ENCODE results near the gene SETX.
A peak's percentile ranks its signal among the peaks of the same experiment; 100 is the strongest.

SETX gene

DNA sequence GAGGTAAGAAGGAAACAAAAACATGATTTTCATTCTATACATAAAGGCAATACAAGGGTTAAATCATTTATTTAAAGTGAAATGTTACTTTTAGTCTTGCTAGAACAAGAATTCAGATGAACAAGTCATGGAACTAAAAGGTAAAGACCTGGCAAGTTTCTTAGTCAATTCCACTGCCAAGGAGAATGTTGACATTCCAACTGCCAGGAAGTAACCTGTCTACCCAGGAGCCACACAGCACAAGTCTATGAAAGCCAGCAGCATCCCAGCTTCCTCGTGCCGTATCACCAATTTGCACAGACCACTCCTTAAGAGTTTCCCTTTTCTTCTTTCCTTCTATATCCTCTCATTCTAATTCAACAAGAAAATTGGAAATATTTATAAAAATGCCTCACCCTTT is 79.9 kb downstream of the SETX start:
- DNase-seq: no peak

DNA sequence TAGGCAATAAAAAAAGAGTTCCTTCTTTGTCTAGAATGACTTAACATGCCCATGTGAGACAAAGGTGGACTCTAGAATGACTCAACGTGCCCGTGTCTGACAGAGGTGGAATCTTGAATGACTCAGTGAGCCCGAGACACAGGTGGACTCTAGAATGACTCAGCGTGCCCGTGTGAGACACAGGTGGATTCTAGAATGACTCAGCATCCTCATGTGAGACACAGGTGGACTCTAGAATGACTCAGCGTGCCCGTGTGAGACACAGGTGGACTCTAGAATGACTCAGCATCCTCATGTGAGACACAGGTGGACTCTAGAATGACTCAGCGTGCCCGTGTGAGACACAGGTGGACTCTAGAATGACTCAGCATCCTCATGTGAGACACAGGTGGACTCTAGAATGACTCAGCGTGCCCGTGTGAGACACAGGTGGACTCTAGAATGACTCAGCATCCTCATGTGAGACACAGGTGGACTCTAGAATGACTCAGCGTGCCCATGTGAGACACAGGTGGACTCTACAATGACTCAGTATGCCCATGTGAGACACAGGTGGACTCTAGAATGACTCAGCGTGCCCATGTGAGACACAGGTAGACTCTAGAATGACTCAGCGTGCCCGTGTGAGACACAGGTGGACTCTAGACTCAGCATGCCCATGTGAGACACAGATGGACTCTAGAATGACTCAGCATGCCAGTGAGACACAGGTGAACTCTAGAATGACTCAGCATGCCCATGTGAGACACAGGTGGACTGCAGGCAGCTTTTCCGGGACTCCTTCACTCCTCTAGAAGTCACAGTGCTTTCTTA is 84.9 kb downstream of the SETX start:
- DNase-seq: peak; percentile 58

DNA sequence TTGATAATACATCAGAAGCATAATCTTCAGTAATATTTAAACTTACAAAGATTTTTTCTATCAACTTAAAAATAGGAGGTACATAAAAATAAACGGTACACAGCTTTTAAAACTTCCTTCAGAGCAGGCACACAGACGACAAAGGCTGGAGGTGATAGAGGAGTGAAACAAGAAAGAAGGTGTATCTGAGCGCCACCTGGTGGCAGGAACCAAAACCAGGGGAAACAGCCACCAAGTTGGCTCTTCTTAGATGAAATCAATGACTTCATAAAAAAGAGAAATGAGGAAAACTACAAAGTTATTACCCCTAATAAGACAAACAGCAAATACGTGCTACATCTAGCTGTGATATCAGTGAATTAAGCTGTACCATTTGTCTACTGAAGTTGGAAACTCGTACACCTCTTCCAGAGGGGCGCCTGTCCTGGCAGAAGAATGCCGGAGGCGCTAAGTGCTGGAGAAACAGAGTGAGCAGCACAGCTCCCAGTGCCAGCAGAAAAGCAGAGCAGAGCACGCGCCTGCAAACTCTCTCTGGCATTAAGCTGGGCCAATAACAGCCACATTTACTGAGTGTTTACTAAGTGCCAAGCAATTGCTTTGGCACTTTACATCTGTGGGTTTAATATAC is 85.9 kb downstream of the SETX start:
- peak; percentile 77 for DNase-seq

DNA sequence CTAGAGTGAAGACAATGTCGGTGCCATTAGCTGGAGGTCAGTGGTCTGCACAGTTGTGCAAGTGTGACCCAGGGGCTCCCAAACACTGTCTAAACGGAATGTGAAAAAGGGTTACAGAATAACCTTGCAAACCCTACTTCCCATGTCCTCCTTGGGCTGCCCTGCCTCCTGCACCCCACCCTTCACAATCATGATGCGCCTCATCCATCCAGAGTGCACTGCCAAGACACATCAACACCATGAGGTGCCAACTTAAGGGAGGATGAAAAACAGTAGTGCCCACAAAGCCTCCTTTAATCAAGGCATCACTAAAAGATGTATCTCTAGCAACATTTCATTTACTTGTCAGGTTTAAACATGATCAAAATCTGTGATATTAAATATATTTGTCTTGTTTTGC is 87.1 kb downstream of the SETX start:
- DNase-seq: no peak

DNA sequence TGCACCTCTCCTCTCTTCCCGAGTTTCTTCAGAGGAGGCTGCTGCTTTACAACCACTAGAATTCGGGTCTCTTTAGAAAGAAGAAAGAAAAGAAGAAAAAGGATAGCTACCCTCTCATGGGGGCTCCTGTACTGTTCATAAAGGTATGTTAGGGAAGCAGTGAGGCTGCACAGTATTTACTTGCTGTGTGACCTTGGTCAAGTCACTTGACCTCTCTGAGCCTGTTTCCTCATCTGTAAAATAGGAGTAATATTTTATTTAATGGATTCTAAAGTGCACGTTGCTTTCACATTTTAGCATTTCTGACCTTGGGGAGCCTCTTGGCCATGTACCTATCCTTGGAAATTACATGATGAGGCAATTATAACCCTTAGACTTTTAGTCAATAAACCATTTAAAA is 88.8 kb downstream of the SETX start:
- no peak for DNase-seq

DNA sequence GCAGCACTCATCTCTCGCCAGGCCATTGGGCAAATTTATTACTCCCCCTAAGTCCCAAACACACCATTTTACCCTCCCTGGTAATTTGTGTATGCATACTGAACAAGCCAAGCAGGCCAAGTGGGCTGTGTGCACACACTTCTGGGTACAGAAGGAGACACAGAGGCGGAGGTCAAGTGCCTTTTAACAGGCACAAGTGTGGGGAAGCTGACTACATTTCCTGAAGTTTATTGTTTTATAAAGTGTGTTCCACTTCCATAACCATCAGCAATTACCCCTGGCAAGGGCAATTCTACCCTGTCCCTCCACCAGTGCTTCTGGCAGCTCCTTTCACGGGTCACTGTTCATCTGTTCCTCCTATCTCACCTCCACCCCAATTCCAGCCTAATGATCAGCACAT is 93.9 kb downstream of the SETX start:
- DNase-seq: no peak

DNA sequence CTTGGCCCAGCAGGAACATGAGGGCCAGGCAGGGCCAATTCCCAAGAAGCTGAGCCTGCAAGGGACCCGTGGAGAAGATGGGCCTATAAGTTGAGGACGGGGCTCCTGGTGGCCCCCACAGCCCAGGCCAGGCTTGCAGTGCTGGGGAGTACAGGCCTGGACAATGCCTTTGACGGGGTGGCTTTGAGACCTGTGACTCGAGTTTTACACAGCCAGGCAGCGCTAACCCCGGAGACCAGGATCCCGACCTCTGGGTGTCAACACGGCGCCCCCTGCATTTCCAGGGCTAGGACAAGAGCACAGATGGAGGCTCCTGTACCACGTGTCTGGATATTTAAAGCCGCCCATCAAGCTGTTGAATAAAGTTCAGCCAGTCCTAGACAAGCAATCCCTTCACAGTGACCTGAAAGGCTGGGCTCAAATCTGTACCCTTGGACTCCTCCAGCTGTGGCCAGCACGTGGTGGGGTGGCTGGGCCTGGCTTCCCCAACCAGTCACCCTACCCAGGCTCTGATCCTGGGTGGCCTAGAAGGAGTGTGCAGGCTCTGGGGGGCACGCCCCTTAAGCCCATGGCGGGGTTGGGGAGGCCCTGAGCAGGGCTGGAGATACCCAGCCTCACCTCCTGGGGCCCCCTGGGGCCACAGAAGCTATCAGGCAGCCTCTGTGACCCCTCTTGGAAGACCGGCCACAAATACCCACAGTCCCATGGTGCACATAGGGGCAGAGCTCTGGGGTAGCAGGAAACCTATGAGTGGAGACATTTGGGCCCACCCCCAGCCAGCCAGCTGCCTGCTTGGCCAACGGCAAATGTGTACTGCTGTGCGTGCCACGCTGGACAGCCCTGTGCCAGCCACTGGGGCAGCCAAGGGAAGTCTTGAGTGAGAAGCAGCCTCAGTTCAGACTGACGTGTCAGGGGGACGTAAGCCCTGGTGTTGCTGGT is 104.2 kb downstream of the SETX start:
- no peak for DNase-seq

DNA sequence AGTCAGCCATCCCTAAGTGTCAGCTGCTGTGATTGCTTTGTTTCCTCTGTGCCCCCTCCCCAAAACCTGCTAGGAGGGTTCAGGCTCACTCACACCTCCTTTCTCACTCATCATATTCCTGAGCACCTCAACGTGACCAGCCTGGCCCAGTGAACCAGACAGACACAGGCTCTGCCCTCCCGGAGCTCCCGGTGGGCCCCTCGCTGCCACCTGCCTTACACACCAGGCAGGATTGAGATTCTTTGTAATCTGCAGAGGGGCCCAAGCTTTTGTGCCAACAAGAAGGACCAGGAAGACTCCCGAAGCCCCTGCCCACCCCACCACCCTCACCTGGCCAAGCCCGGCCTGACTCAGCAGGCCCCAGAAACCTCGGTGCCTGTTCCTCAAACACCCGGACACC is 105.1 kb downstream of the SETX start:
- DNase-seq: no peak

DNA sequence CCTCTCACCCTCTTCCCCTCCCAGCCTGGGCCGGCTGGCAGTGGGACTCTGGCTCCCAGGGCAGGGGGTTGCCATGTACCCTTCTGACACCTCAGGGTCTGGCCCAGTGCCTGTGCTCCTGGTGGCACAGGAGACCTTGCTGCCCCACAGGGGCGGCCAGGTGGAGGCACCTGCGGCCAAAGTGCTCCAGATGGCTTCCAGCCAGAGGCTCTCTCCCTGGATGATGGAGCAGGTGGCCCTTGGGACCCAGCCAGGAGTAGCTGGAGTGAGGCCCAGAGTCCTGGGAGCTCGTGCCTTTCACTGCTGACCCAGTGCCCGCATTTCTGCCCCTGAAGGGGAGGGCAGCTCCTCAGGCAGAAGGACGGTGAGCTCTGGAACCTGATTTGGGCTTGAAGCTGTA is 105.7 kb downstream of the SETX start:
- DNase-seq: peak; percentile 88

DNA sequence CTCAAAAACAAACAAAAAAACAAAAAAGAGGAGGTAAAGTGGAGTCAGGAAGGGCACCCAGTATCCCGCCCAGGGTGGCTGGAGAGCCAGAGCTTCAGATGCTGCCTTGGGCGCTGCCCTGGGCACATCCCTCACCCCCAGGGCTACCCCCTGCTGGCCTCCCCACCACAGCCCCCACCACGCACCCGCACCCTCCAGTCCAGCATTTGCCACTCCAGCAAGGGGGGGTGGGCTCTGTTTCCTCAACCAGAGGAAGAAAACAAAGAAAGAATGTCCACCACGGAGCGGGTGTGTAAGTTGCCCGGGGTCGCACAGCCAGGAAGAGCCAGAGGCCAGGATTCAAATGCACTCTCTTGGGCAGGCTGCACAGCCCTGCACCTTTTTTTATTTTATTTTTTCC is 106.8 kb downstream of the SETX start:
- no peak for DNase-seq

DNA sequence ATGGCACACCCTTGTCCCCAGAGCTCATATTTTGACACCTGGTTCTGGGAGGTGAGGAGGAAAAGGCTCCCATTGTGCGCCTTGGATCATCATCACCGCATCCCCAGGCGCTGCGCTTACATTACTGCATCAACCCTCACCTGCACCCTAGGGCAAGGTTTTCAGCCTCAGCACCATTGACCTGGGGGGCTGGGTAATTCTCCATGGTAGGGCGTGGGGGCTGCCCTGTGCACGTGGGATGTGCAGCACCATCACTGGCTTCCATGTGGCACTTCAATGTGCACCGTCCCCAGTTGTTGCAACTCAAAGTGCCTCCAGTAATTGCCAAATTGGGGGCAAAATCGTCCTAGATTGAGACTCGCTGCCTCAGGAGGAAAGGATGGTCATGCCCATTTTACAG is 109.3 kb downstream of the SETX start:
- no peak for DNase-seq

DNA sequence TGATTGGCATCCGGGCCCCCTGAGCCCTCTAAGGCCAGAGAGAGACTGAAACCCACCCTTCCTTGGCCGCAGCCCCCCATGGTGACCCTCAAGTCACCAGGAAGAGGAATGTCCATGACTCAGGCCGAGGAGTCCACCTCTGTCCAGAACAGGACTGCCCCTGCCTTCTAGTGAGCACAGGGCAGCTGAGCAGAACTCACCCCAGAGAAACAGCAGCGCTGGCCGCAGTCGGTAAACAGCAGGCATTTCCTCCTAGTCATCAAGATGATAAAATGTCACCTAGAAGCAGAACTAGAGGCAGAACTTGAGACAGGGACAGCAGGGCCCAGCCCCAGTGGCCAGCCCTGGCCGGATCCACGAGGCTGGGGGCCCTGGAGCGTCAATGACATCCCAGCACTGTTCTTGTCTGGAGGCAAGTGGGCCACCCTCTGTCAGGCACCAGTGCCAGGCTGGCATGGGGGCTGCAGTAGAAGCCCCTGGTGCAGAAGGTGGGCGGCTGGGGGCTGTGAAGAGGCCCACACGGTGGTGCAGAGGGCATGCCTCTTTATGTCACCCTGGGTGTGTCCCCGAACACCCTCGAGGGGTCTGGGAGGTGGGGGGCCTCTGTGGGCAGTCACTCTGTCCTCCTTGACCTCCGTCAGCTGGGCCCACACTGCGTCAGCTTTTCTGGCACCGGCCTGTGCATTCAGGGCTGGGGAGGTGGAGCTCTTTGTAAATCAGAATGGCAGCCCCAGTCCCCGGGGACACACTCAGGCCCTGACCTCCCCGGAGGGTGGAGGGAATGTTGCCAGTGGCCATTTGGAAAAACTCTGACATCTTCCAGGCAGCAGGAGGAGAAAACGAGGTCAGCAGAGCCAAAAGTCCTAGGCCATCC is 110.0 kb downstream of the SETX start:
- DNase-seq: peak; percentile 59

DNA sequence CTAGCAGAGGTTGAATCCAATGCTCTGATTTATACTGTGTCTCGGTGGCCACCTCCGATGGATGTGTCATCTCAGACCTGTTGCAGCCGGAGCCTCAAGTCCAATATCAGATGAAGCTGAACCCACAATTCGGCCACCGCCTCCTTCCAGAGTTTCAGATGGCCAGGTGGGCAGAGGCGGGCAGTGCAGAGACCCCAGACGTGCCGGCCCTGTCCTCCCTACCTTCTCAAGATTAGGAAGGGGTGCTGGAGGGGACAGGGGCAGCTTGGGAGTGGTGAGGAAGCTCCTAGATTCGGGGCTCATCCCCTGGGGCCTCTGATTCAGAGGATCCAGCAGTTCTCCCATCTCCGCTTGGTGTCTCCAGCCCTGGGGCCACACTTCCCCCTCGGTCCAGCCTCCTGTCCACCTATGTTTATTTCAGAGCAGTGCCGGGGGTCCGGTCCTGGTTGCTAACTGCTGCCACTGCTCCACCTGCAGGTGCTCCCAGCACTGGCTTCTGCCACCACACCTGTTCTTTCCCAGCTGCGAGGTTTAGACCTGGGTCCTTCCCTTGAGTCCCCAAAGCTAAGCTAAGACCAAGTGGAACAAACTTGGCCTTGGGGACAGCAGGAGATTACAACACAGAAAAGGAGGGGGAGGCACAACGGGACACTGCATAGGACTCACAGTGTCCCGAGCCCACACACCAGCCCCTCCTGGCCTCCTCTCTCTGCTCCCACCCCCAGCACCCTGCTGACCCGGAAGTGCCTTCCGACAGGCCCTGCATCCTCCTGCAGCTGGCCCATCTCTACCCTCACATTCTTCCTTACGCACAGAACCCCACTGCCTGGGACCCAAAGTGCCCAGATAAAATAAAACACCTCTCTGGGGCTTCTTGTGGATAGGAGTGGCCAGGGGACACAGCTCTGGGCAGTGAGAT is 111.4 kb downstream of the SETX start:
- peak; percentile 37 for DNase-seq

DNA sequence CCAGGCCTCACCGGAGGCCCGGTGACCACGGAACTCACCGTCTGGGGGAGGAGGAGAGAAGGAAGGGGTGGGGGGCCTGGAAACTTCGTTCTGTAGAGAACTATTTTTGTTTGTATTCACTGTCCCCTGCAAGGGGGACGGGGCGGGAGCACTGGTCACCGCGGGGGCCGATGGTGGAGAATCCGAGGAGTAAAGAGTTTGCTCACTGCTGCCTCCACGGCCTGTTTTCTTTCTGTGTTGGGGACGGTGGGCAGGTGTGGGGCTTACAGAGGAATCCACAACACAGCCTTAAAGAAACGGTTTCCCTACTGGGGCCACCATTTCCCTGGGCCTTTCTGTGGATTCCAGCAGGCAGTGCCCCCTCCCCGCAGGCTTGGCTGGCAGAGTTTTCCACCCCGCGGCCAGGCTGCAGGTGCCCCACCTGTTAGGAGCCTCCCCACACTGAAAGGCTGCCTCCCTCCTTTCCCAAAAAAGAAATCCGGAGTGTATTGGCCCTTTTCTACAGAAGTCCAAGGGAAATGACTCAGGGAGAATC is 112.1 kb downstream of the SETX start:
- DNase-seq: peak; percentile 58

DNA sequence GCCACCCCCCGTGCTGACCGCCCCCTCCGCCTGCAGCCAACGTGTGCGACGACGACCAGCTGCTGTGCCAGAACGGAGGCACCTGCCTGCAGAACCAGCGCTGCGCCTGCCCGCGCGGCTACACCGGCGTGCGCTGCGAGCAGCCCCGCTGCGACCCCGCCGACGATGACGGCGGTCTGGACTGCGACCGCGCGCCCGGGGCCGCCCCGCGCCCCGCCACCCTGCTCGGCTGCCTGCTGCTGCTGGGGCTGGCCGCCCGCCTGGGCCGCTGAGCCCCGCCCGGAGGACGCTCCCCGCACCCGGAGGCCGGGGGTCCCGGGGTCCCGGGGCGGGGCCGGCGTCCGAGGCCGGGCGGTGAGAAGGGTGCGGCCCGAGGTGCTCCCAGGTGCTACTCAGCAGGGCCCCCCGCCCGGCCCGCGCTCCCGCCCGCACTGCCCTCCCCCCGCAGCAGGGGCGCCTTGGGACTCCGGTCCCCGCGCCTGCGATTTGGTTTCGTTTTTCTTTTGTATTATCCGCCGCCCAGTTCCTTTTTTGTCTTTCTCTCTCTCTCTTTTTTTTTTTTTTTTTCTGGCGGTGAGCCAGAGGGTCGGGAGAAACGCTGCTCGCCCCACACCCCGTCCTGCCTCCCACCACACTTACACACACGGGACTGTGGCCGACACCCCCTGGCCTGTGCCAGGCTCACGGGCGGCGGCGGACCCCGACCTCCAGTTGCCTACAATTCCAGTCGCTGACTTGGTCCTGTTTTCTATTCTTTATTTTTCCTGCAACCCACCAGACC is 112.8 kb downstream of the SETX start:
- DNase-seq: peak; percentile 72

DNA sequence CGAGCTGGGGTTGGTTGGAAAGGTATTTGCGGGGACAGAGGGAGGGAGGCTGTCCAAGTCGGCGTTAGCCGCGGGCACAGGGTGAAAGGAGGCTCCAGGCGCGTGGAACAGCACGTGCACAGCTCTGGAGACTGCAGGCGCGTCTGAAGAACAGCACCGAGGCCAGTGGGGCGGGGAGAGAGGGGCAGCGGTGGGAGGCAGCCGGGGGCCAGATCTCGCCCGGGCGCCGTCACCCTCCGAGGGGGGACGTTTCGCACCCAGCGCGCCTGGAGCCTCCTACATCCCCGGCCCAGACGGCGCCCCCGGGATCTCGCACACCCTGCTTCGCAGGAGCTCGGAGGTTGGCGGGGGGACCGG is 113.3 kb downstream of the SETX start:
- no peak for DNase-seq

DNA sequence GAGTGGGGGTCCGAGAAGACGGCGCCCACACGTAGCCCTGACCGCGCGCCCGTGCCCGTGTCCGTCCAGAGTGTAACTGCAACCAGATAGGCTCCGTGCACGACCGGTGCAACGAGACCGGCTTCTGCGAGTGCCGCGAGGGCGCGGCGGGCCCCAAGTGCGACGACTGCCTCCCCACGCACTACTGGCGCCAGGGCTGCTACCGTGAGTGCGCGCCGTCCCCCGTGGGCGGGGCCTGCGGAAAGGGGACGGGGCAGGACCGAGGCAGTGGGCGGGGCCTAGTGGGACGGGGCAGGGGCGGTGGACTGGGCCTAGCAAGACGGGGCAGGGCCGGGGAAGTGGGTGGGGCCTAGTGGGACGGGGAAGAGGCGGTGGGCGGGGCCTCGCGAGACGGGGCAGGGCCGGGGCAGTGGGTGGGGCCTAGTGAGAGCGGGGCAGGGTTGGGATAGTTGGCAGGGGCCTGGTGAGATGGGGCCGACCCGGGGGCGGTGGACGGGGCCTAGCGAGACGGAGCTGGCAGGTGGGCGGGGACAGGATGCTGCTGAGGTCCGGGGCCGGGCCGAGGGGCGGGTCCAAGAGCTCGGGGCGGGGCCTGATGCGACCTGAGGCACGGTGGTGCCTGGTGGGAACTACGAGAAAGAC is 113.8 kb downstream of the SETX start:
- DNase-seq: peak; percentile 98

DNA sequence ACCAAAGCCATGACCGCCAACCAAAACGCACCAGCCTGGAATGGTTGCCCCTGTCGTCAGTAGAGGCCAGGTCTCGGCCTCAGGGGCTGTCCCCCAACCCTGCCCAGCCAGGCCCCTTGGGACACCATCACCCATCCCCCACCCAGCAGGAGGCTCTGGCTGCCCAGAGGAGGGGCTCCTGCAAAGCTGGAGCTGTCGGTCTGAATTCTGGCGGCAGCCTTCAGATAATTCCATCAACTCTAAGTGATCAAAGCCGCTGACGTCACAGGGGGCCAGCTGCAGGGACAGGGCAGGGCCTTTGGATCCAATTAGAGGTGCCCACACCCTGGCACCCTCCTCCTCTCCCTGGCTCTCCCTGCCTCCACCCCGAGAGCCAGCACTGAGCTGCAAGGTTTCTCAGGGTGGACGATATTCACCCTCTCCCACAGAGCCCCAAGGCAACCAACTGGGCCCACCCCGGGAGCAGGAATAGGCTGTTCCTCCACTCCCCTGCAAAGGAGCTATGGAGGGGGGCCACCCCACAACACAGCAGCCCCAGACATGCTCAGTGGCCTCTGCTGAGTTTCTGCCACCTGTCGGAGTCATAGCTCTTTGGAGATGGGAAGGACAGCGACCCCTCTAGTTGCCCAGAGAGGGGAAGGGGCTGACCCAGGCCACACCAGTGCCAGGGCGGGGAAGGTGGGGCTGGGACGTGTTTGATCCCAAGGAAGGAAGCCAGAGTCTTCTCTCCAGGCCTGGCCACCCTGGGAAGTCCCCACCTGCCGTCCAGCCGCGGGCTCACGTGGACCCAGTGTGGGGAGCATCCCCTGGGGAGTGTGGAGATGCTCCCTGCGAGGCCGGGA is 114.6 kb downstream of the SETX start:
- peak; percentile 43 for DNase-seq

DNA sequence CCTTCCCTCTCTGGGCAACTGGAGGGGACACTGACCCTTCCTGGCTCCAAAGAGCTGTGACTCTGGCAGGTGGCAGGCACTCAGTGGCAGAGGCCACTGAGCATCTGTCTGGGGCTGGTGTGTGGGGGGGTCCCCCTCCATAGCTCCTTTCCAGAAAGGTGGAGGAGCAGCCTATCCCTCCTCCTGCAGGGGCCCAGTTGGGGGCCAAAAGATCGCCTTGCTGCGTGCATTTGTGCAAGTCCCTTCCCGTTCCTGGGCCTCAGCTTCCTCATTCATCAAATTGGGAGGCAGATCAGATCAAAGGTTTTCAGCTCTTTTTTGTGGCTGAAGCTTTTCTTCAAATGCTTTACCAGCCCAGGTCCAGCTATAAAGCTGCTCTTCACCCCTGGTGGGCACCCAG is 115.3 kb downstream of the SETX start:
- no peak for DNase-seq
